HG03159 (cell line): Measurements from ENCODE around the gene OSGIN1.

Source experiments
- ATAC-seq: cut with Tn5 transposase; IDR thresholded peaks from one replicate; pipeline ENCODE4 v1.9.1; 2021; ENCODE audit warnings: mild to moderate bottlenecking, moderate library complexity; ENCODE audit not compliant: unreplicated experiment

The OSGIN1 gene

GRCh38 chr16:83956336-83957289 is 3.6 kb downstream of the OSGIN1 start:
- ATAC-seq: no peak

DNA sequence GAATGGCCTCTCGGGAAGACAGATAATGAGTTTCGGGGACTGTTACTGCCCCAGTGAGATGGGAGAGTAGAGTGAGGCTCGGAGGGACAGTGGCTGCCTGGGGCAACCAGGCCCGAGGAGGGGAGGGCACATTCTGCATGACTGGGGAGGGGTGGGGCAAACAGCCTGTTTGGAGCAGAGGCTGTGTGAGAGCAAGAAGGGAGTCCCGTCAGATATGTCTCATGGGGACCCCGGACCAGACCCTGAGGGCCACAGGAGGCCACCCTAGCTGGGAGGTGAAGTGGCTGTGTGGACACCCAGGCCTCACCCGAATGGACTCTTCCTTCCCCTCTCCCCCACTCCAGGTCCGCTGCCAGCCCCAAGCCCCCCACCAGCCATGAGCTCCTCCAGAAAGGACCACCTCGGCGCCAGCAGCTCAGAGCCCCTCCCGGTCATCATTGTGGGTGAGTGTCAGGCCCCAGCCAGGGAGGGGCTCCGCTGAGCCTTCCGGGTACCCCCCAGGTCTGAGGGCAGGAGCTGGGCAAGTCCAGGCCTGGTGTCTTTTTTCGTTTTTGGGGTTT is 4.3 kb downstream of the OSGIN1 start:
- ATAC-seq: no peak

DNA sequence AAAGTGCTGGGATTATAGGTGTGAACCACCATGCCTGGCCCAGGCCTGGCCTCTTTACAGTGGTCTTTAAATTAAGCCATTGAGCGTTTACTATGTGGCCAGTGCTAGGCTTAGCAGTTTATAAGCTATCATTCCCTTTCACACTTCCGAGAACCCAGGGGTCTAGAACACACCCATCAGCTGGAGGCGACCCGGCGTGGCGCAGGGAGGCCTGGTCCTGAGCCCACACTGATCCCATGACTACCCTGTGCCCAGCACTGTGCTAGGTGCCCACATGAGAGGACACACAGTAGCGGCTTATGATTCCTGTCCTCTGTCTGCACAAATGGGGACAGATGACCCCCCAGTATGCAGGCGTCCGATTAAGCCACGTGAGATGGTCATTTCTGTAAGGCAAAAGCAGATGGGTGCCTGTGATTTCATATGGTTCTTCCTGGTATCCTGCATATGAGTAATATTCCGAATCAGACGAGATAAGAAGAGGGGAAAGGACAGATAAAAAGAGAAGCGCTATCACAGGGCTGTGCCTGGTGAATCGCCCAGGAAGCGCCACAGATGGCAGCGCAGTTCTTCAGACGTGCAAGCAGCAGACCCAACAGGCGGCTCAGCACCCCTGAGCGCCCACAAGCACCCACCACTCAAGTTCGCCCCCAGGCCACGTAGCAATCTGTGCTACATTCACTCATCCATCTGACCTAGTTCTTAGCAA is 5.3 kb downstream of the OSGIN1 start:
- ATAC-seq: no peak

GRCh38 chr16:83958846-83959565 is 6.0 kb downstream of the OSGIN1 start:
- ATAC-seq: no peak

GRCh38 chr16:83959656-83960434 is 6.8 kb downstream of the OSGIN1 start:
- no peak for ATAC-seq

- ATAC-seq: no peak
Measured at GRCh38 chr16:83960521-83961249, 7.6 kb downstream of the OSGIN1 start.

- no peak for ATAC-seq
Measured at GRCh38 chr16:83961591-83961990, 8.6 kb downstream of the OSGIN1 start.

- ATAC-seq: no peak
Measured at GRCh38 chr16:83963277-83964119, 10.5 kb downstream of the OSGIN1 start.

DNA sequence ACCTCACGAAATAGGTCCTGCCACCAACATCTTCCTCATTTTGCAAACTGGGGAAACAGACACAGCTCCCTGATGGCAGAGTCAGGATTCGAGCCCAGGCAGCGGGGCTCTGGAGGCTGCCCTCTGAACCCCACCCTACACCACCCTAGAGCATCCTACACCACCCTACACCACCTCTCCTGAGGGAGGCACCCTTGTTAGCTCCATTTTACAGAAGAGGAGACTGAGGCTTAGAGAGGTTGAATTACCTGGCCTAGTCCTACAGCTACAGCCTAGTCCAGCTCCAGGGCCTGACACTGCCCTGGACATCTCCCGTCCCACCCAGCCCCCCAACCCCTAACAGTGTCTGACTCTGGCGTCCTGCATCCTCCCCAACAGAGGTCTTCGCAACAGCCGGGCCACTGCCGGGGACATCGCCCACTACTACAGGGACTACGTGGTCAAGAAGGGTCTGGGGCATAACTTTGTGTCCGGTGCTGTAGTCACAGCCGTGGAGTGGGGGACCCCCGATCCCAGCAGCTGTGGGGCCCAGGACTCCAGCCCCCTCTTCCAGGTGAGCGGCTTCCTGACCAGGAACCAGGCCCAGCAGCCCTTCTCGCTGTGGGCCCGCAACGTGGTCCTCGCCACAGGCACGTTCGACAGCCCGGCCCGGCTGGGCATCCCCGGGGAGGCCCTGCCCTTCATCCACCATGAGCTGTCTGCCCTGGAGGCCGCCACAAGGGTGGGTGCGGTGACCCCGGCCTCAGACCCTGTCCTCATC is 11.8 kb downstream of the OSGIN1 start:
- no peak for ATAC-seq

- ATAC-seq: no peak
Measured at GRCh38 chr16:83965444-83966152, 12.6 kb downstream of the OSGIN1 start.

- no peak for ATAC-seq
Measured at GRCh38 chr16:83966153-83966696, 13.2 kb downstream of the OSGIN1 start.

- ATAC-seq: no peak
Measured at GRCh38 chr16:83967091-83967490, 14.1 kb downstream of the OSGIN1 start.

- ATAC-seq: no peak
Measured at GRCh38 chr16:83967838-83968305, 14.8 kb downstream of the OSGIN1 start, which contains the start of gene NECAB2. NECAB2 (plus strand) TSS chr16:83968244; CDS start chr16:83968649, 405 bp downstream.

DNA sequence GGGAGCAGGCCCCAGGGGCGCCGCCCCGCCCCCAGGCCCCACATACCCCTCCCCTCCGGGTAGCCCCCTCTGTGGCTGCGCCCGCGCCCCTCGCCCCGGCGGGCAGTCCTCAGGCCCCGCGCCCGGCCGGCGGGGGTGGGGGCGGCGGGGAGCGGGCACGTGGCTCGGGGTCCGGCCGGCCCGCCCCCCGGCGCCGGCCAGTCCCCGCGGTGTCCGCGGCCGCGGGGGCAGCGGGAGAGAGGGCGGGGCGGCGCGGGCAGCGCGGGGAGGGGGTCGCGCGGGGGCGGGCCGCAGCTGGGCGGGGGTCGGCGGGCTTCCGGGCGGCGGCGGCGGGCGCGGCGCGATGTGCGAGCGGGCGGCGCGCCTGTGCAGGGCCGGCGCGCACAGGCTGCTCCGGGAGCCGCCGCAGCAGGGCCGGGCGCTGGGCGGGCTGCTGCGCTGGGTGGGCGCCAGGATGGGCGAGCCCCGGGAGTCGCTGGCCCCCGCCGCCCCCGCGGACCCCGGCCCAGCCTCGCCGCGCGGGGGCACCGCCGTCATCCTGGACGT is 15.3 kb downstream of the OSGIN1 start:
- ATAC-seq: no peak

DNA sequence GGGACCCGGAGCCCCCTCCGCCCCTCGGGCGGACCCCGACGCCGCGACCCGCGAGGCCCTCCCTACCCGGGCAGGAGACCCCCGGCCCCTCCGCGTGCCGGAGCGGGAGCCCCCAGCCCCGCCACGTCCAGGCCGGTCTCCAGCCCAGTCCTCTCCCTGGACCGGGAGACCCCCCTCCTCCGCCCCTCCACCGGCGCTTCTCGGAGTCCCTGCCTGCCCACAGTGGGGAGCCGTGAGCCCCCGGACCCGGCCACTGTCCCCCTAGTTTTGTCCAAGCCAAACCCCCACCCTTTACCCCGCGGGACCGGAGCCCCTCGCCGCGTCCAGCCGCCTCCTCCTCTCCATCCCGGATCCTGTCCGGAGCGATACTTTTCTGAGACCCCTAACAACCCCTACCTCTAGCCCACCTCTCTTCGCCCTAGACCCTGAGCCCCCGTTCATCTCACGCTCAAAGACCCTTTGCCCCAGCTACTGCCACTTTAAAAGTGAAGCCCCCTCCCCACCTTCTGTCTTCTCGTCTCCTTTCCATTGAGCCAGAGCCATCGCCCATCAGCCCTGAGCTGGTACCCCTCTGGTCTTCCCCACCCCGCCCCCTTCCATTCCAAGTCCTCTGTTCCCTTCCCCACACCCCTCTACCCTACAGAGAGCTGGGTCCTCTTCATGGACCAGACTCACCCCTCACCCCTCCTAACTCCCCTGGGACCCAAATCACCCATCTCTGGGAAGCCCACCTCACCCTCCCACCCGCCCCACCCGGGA is 16.0 kb downstream of the OSGIN1 start:
- ATAC-seq: no peak
